GM15510 (cell line): ENCODE data around the gene SELENOP.

Source experiments
- POLR2A ChIP-seq: IDR thresholded peaks from 3 replicates; pipeline ENCODE4 v1.6.1; 2011; ENCODE audit warnings: borderline replicate concordance; ENCODE audit not compliant: insufficient read length; ENCODE audit errors: extremely low read depth

Gene SELENOP

GRCh38 chr5:42837601-42838000 is 25.9 kb upstream of the SELENOP start:
- TF ChIP-seq POLR2A = no peak

GRCh38 chr5:42836070-42836769 is 24.5 kb upstream of the SELENOP start:
- TF ChIP-seq POLR2A = no peak

GRCh38 chr5:42832060-42832459 is 20.4 kb upstream of the SELENOP start:
- no peak for TF ChIP-seq POLR2A

GRCh38 chr5:42830924-42831323 is 19.2 kb upstream of the SELENOP start:
- TF ChIP-seq POLR2A = no peak

GRCh38 chr5:42828671-42829070 is 17.0 kb upstream of the SELENOP start:
- TF ChIP-seq POLR2A = no peak

- no peak for TF ChIP-seq POLR2A
These were observed 15.2 kb upstream of the SELENOP start for GRCh38 chr5:42826757-42827515.

GRCh38 chr5:42825422-42826148 is 13.9 kb upstream of the SELENOP start:
- no peak for TF ChIP-seq POLR2A

- TF ChIP-seq POLR2A = no peak
These were observed 12.8 kb upstream of the SELENOP start for GRCh38 chr5:42824347-42824976.

- TF ChIP-seq POLR2A = no peak
These were observed 10.9 kb upstream of the SELENOP start for GRCh38 chr5:42822548-42822947.

GRCh38 chr5:42819745-42820144 is 8.1 kb upstream of the SELENOP start:
- no peak for TF ChIP-seq POLR2A

- no peak for TF ChIP-seq POLR2A
These were observed 1.8 kb upstream of the SELENOP start for GRCh38 chr5:42813533-42813932.

- TF ChIP-seq POLR2A = no peak
These were observed 928 bp upstream of the SELENOP start for GRCh38 chr5:42812620-42813019.

- TF ChIP-seq POLR2A = no peak
These were observed 680 bp downstream of the SELENOP start for GRCh38 chr5:42810834-42811590.

- no peak for TF ChIP-seq POLR2A
These were observed 2.6 kb downstream of the SELENOP start for GRCh38 chr5:42808888-42809611.
